Glomerular visceral epithelial cell (primary cell): ENCODE results near the gene TAOK3.
"Not testable (repeated sequence)": the region's sequence is repeated elsewhere in the genome, so short reads cannot be mapped to it uniquely, and the experiment has no call there.

Experiments used
- DNase-seq: peaks from one replicate; pipeline ENCODE4 v3.0.0-alpha.2; 2016; ENCODE audit errors: extremely low spot score

The TAOK3 gene

DNA sequence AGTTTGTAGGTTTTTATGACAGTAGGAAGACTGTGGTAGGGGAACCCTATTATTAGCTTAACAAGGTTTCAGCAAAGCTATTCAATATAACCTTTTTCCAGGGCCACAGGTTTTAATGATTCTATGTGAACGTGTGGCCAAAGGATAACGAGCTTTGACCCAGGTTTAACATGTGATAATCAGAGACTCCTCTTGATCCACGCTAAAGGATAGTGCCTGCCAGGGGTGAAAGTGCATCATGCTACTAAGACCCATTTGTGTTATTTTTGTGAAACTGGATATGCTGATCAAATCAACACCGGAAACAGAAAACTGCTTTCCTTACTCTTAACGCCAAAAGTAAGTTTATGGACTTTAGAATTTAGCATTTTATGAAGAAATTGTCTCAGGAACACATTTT is 909 bp upstream of the TAOK3 start:
- DNase-seq = no peak

DNA sequence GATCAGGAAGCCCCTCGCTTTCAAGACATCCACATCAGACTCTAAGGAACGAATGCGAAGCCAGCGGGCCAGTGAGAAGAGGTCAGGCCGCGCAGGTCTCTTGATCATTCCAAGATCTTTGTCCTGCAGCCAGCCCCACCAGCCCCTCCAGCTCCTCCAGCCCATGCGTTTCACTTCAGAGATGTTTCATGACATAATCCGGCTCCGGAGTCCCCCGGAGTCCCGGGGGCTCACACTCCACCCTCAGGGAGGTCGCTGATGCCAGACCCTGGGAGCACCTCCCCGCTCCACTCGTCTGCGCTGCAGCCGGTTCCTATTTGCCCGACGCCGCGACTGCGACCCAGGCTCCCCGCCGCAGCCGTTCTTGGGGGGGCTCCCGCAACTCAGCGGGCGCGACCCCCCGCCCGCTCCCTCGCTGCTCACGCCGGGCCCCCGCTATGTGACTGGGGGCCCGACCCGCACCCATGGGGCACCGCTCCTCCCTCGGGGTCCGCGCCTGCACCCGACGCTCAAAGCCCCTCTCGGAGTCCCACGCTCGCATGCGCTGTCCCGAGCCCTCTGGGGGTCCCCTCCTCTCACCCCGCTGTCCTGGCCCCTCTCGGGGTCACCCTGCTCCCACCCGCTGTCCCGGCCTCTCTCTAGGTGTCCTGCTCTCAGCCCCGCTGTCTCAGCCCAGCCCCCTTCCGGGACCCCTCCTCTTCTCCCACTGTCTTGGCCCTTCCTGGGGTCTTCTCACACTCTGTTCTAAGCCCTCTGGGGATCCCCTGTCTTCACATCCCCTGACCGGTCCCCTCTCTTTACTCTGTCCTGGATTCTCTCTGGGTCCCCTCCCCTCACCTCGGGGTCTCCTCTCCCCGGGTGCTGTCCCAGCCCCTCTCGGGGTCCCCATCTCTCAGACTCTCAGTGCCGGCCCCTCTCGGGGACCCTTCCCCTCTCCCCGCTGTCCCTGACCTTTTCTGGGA is 1.1 kb downstream of the TAOK3 start:
- DNase-seq = peak; percentile 16

DNA sequence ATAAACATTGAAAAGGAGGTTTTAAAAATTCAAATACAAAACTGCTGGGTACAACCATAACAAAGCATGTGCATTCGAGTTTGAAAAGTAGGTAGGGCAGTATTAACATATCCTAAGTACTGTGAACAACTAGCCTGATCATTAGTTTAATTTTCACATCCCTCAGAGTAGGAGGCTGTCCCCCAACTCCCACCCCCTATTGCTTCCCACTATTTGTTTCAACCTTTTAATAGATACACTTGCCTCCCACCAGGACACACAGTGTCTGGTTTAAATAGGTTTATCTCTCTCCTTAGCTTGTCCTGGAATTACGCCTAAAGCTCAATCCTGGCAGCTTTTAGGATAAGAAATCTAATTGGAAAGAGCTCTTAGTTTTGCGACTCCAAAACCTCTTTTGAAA is 2.1 kb downstream of the TAOK3 start:
- DNase-seq = no peak

DNA sequence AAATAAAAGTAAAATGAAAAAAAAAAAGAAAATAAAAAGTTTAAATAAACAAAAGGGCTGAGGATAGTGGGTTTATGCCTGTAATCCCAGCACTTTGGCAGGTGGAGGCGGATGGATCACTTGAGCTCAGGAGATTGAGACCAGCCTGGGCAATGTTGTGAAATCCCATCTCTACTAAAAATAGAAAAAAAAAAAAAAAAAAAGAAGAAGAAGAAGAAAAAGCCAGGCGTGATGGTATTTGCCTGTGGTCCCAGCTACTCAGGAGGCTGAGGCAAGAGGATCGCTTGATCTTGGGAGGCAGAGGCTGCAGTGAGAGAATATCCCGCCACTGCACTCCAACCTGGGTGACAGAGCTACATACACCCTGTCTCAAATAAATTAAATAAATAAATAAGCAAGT is 3.9 kb downstream of the TAOK3 start:
- DNase-seq = no peak

DNA sequence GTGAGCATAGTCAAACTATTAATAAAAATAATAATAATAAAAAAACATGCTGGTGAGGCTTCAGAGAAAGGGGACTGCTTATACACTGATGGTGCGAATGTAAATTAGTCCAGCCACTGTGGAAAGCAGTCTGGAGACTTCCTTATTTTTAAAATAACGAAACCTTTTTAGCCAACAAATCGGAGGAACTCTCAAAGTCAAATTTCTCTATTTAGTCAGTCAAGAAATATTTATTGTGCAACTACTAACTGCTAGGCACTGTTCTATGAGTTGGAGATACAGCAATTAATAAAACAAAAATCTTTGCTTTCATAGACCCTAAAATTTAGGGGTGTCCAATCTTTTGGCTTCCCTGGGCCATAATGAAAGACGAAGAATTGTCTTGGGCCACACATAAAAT is 10.8 kb downstream of the TAOK3 start:
- DNase-seq = no peak

DNA sequence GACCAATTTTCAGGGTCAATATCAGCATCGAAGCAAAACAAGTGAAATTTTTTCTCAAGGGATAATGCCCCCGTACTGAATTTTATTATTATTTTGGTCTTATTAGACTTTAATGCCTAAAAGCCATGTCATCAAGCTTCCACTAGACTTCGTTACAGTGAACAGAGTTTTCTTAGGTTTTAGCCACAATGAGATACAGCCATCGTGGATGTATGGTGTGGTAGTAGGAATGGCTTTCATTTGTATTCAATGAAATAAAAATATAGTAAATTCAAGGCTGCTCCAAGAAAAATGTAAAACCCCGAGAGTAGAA is 11.7 kb downstream of the TAOK3 start:
- DNase-seq = no peak

DNA sequence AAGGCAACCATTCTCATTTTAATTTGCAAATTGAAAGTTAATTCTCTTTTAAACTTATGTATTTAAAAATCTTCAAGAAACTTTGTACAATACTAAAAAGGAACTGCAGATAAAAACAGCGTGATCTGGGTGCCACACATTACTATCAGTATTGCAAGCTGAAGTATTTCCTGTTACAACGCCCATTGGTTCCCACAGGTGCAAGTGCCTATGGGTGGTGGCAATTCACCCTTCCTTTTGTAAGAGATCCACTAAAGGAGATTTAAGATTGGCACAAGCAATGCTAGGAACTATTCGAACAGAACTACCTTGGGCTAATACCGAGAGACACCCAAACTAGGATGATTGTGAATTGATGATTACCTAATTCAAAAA is 13.2 kb downstream of the TAOK3 start:
- no peak for DNase-seq

DNA sequence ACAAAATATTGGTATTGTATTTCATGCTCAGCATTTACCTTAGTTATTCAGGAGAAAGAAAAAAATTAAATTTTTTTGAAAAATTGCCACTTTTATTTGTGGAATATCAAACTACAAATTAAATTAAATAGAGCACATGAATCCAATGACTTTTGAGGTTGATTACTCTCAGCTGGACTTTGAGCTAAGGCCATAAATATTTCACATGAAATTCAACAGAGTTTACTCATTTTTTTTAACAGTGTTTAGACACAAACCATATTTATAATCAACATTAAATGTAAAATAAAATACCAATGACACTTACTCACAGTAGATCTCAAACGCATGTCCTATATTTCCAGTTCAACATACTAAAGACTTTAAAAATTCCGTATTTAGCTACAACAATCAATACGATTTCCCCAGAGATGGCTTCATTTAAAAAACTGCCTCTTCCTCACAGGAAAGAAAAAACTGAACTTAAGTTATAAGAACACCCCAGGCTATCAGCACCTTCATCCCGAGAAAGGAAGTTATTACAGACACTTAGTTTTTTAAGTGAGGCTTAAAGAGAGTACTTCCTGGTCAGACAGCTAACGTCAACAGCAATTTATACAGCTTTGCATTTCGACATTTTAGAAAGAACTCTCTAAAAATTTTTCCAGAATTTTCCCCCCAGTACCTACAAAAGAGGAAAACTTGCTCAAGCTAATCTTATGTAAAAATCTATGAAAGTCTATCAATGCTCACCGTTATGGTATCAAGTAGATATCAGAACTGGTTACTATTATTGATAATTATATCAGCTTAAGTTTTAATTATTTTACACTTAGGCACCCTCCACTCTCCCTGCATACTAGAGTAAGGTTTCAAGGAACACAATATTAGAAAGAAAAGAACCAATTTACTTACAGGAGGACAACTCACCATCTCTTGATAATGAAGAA is 13.8 kb downstream of the TAOK3 start:
- no peak for DNase-seq

DNA sequence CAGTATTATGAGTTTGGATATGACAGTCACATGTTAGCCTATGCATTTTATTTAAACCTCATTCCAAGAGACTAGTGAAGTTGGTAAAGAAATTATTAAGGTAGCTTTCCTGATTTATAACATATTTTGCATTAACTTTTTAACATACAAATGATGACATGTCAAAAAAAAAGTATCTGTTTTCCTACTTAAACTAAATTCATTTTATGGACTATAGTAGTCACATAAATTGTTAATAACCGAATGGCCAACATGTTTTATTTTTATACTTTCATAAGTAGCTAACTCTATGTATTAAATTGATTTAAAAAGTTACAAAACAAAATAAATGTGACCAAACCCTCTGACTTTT is 14.7 kb downstream of the TAOK3 start:
- DNase-seq = no peak

DNA sequence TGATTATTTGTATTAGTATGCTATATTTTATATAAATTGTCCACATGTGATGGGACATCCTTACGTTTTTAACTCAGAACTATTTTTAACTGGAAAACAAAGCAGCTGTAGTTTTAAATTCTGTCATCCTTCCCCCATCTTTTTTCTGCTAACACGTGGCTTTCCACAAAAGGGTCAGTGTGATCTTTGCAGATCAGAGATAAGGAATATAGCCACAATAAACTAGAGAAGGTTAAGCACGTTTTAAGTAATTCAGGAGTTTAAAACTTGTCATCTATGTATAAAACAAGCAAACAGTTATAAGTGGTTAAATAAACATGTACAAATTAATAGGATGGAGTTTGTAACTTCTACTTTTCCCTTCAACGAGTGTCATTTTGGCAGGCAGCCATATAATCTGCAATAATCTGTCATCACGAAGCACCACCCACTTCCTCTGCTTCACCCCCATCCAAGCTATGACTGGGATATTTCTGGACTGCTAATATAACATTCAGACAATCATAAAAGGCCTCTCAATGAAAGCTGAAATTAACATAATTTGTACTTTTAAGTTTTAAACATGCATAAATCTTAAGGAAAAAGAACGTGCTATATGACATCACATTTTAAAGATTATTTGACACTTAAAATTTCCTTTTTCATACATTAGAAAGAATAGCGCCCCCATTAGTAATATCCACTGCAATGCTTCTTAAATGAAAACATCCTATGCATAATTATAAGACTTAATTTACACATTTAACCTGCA is 15.3 kb downstream of the TAOK3 start:
- no peak for DNase-seq

DNA sequence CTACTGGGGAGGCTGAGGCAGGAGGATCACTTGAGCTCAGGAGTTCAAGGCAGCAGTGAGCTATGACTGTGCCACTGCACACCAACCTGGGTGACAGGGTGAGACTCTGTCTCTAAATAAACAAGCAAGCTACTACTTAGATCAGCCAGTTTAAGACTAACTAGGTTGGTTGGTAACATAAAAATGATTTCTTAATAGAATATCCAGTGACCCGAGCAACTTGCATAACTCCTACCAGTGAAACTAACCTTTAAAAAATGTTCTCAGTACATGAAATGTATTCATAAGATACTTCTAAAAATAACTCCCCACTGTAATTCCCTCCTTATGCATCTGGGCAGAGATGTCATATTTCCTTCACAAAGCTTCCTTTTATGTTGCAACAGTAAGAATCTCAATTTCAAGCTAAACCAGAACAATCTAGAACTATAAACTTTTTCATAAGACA is 15.9 kb downstream of the TAOK3 start:
- DNase-seq = peak; percentile 26

DNA sequence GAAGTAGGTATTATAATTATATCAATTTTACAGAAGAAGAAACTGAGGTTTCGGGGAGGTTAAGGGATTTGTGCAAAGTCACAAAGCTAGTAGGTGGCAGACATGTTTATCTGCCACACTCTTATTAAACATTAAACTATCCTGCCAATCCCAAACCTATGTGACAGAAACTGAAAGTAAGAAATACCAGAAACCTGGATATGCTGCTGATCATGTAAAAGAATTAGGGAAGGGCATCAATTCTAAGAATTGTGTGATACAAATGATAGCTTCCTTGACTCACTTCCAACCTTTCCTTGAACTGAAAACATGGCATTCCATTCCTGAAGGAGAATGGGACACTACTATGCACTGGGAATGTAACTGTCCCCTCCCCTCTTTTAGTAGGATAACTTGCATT is 16.9 kb downstream of the TAOK3 start:
- no peak for DNase-seq

DNA sequence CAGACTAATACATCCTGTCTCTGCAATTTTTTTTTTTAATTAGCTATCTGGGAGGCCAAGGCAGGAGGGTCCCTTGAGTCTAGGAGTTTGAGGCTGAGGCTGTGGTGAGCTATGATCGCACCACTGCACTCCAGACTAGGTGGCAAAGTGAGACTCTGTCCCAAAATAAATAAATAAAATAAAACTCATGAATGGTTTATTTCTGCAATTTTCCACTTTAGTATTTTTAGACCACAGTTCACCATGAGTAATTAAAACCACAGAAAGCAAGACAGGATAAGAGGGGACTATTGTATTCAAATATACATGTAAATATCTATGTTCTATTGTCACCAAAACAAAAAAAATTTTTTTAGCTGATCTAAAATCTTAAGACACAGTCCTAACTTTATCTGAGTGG is 17.8 kb downstream of the TAOK3 start:
- DNase-seq = no peak

DNA sequence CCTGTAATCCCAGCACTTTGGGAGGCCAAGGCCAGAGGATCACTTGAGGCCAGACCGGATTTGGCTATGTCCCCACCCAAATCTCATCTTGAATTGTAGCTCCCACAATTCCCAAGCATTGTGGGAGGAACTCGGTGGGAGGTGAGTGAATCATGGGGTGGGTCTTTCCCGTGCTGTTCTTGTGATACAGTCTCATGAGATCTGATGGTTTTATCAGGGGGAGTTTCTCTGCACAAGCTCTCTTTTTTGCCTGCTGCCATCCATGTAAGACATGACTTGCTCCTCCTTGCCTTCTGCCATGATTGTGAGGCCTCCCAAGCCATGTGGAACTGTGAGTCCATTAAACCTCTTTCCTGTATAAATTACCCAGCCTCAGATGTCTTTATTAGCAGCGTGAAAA is 18.2 kb downstream of the TAOK3 start:
- not testable (repeated sequence) for DNase-seq

DNA sequence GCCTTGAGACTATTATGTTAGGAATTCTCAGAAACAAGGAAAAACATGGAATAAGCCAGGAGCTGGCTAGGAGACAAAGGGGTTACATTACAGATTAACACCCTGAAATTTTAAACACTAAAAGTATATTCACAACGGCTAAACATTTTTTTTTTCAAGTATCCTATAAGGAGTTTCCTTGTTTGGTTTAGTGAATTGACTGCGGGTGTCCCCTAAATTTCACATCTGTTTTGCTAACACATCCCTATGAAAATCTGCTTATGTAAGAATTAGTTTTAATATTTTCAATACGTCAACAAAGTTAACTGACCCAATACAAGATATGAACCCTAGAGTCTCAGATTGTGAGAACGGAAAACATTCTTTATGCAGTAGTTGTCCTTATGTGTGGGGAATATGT is 19.0 kb downstream of the TAOK3 start:
- DNase-seq = no peak

DNA sequence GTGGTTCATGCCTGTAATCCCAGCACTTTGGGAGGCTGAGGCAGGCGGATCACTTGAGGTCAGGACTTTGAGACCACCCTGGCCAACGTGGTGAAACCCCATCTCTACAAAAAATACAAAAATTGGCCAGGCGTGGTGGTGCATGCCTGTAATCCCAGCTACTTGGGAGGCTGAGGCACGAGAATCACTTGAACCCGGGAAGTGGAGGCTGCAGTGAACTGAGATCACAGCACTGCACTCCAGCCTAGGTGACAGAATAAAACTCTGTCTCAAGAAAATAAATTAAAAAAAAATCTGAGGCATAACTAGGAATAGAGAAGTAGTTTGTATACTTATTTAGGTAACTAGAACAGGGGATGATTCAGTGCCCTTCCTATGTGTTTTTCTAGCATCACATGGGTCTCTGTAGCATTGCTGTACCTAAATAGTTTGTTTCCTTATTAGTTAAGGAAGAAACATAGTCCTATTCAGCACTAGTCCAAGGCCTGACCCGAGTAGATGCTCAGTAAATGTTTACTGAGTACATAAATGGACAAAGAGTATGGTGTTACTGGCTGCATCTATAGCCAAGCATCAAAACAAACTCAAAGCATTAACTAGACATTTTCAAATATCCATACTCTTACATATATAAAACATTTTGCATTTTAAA is 21.7 kb downstream of the TAOK3 start:
- no peak for DNase-seq

DNA sequence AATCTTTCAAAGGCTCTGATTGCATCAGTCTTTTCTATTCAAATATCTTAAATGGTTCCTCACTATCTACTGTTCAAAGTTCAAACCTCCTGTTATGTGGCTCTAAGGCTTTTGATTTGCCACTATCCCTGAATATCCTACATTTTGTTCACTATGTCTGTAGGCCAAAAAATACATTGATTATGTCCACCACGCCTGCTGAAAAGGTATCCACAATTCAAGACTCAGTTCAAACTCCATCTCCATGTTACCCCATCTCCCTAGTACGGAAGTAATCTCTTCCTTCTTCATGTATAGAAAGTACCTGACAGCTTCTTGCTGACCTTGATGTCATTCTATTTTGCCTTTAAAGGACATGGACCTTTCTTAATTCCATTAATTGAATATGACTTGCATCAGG is 24.8 kb downstream of the TAOK3 start:
- DNase-seq = no peak

DNA sequence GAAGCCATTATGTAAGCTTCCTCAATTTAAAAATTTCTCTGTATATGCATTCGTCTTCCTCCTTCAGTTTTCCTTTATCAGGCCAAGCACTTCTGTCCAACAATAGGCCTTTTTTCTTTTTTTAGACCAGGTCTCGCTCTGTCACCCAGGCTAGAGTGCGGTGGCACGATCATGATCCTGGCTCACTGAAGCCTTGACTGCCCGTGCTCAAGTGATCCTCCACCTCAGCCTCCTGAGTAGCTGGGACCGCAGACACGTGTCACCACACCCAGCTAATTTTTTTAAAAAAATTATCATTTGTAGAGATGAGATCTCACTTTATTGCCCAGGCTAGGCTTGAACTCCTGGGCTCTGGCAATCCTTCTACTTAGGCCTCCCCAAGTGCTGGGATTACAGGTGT is 25.8 kb downstream of the TAOK3 start:
- DNase-seq = no peak

DNA sequence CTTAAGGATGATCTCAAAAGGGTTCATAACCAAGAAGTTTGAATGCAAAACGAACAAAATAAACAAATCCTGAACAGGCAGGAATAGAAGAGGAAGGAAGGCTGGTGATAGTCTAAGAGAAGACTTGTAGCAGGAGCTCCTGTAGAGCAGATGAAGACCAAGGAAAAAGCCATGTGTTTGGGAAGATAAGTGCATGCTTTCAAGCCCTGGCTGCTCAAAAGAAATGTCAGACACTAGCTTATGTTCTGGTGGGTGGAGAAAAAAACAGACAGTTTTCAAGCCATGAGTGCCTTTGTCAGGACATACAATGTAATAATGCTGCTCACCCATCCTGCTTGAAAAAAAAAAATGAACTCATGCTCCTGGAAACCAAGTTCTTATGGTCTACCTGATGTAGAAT is 27.4 kb downstream of the TAOK3 start:
- no peak for DNase-seq

DNA sequence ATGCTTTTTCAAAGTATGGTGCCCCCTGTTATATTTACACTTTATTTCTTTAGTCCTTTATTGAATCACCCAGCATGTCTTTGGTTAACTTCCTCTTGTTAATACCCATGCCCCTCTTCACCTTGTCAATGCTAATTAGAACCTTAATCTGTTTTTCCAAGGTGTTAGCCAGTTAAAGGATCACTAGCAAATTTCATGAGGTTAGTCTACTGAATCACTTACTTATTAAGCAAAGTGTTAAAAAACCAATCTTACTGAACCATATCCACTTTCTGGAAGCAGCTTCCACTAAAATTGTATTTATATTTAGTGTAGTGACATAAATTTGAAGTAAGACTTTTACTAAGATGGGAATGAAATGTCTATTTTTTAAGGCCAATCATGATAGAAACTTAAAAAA is 27.9 kb downstream of the TAOK3 start:
- DNase-seq = no peak

DNA sequence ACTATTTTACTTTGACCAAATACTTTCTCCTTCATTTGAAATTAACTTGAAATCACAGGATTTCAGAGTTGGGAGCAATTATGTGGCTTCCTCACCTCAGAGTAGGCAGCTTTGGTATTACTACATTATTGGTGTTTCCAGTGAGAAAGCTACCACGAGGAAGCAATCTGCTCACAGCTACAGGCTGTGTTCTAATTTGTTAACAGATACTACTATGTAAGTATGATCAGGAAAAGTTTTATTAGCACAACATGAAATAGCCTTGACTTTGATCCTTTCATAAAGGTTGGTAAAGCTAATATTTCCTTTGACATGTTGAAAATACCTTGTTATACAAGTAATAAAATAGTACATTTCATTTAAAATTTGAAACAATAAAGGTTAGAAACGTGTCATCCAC is 30.6 kb downstream of the TAOK3 start:
- DNase-seq = no peak
